SH-SY5Y (cell line): ENCODE data around the gene COL25A1.

ENCODE experiments used
- GATA2 ChIP-seq: IDR thresholded peaks from 2 replicates; pipeline ENCODE4 v1.6.1; 2011; ENCODE audit warnings: mild to moderate bottlenecking, low read depth, low read length
- GATA3 ChIP-seq: IDR thresholded peaks from 2 replicates; pipeline ENCODE4 v1.6.1; 2011; ENCODE audit warnings: low read depth, mild to moderate bottlenecking, low read length, moderate library complexity

COL25A1 gene

DNA sequence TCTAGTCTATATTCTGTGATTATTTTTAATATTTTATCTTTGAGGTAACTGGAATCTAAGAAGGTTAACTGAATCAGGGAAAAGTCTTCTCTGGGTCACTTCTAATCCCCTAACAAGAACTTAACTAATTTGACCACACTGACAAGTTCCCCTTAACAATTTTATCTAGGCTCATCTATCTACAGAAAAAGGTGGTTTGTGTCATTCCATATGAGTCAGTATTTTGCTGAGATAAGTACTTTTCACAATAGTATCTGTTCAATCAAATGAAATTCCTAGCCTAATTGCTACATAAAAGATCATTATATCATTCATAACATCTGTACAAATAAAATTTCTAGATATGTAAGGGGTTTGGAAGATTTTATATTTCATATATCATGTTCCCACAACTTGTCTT, 45.6 kb downstream of the COL25A1 start:
- TF ChIP-seq GATA2, result no peak
- no peak for TF ChIP-seq GATA3

DNA sequence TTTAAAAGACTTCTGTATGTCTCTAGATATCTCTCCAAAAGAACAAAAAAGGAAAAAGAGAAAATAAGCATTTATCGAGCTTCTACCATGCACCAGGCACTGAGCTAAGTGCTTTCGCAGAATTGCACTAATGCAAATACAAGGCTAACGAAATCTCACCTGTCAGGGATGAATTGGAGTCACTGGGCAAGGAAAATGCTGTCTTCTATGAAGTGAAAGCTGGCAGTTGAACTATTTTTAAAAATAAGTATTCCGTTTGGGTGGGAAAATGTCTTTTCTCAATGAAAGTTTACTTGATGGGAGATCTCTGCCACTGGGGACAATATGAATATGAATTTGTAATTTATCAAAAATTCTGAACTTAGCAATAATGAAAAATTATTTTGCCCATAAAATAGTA, 47.6 kb downstream of the COL25A1 start:
- TF ChIP-seq GATA2 (no peak), GATA3 (no peak)

DNA sequence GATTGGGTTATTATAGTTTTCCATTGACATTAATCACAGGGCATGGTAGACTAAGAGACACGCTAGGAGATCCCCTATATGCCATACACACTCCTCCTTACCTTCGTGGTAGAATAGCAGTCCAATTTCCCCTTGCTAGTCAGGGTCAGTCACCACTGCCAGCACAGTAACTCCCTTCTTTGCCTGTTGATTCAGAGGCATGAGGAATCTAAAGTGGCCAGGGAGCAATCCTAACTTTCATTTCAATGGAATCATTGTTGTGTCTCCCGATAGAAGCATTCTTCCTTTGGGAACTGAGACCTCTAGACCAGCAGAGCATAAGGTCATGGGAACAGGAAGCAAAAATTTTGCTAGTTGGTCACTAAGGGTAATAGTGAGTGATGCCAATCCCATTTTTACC, 51.1 kb downstream of the COL25A1 start:
- TF ChIP-seq GATA3 (no peak), GATA2 (no peak)

DNA sequence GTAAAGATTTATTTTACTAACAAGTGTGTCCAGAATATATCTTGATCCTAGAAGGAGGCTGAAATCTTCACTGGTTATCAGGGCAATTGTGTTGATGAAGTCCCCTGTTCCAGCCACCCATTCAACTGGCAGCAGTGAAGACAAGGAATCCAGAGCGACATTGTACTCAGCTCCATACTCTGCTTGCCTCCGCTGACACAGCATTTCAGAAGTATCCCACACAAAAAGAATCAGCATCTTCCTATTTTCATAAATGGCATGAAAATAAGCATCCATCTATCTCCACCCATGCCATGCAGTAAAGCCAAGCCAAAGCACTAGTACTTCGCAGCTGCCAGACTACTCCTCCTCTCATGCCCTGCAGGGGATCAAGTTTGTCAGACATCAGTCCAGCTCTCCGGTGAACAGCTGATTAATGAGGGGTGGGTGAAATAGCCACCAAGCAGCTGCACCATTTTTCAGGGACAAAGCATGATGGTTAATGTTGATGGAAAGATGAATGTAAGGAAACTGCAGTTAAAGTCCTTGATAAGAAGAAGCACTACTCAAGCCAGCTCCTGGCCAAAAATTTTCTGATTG, 54.0 kb downstream of the COL25A1 start:
- TF ChIP-seq GATA3, result no peak
- no peak for TF ChIP-seq GATA2

DNA sequence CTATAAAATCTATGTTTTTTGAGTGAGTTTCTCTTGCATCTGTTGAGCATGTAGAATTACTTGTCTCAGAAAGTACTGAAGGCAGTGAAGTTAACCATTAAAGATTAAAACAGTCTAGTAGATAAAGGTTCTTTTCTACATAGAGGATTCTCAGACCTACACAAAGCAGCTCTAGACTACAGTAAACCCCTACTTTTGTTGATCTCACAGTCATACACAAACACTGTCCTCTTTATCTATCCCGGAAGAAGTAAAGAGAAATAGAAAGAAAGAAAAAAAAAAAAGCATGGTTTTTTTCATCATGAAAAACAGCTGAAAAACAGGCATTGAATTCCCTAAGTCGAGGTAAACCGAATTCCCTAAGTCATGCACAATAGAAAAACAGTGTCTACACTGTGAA, 58.6 kb downstream of the COL25A1 start:
- no peak for TF ChIP-seq GATA3
- TF ChIP-seq GATA2, result no peak

DNA sequence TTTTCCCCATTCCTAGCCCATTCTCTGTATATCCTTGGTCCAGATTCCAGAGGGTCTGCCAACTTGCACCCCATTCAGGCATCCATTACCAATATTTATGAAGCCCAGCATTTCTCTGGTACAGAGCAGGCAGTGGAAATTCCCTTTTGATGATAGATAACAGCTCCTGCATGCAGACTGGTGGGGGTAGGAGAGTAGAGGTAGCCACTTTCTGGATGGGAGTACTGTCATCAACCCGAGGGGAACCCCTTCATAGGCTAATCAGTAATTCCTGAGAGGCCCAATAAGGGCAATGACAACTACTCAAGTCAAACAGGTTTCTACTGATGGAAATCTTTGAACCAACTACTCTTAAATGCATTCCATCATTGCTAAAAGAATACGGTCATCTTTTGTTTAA, 63.7 kb downstream of the COL25A1 start:
- TF ChIP-seq GATA2 (no peak), GATA3 (no peak)

DNA sequence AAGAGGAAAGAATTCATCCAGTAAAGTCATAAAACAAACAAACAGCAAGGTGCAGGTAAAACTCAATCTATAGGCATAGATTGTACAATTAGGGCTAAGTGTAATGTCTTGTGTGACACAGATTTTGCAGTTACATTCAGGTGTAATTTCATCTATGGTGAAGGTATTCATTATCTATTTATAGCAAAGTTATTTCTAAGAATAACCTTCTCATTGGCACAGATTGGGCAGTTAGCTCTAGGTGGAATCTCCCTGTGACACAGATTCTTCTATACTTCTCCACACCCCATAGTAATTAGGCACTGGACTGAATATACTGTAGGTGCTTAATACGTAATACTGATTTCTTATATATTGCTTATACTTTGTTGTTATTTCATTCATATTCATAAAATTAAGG, 66.8 kb downstream of the COL25A1 start:
- TF ChIP-seq GATA3 (no peak), GATA2 (no peak)

DNA sequence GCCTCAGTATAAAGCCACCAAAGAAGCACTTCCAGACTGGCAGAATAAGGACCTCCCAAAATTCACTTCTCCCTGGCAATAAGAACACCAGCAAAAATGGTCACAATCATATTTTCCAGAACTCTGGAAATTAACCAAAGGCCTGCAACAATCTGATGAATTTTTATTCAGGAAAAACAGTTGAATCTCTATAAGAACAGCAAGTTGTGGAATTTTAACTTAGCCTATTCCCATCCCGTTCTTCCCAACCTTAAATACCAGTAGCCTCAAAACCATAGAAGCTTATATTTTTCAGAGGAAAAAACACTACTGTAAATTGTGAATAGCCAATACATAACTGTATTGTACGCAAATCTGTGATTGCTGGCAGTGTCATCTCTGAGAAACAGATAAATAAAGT, 67.9 kb downstream of the COL25A1 start:
- TF ChIP-seq GATA3 (no peak), GATA2 (no peak)

DNA sequence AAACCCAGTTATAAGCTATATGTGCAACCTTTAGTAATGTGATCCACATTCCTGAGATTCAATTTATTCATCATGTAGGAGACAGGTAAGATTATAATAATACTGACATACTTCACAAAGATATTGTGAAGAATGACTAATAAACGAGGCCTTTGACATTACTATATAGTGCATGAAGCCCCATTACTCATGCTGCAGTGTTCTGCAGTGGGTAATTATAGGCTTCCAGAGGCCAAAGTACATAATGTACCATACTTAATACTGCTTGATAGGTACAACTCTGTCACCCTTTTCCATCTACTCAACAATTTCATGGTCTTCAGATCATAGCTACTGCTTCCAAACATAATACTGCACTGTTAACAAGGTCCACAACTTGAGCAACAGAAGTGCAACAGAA, 68.9 kb downstream of the COL25A1 start:
- no peak for TF ChIP-seq GATA3
- TF ChIP-seq GATA2, result no peak

DNA sequence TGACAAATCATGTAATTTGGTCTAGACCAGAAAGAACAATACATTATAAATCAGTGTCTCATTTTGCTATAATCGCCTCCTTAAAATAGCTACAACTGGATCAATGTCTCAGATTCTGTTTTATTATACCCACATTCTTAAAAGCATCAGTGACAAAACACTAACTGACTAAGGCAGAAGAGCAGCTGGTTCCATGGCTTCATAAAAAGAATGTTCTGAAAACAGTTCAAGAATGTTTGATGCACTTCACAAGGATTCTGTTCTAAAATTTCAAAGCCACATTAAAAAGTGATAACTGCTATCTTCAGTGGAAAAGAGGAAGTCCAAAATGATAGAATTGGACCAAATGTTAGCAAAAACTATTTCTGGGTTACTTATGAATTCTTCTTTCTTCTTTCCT, 69.8 kb downstream of the COL25A1 start:
- TF ChIP-seq GATA3 (no peak), GATA2 (no peak)

DNA sequence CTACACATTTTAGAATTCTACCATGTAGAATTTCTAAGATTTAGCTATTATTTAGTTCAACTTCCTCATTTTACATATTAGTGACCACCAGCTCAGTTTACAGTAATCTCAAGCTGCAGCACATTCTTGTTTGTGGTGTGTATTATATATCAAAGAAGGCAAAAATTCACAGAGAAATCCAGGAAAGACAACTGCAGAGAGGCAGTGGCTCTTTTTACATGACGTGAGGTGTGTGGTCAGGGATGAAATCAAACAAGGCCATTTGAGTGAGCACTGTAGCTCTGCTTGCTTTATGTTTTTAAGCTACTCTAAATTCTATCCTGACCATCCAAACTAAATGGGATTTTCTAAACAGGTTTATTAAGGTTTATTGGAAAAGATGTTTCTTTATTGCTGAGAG, 71.1 kb downstream of the COL25A1 start:
- TF ChIP-seq GATA3 (no peak), GATA2 (no peak)

DNA sequence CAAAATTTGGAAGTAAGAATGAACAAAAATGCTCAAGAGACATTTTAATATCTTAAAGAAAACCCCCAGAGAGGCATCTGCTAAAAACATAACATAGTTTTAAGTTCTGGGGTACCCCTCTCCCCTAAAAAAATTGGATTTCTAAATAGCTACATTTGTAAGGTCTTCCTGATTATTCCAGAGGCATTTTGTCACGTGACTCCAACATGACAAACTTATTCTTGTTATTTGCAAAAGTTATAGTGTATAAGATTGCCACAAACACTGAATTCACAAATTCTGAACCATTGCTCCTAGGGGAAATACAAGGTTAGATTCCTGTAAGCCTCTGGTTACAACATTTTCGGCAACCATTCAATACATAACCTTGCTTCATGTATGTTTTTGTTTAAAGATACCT, 73.4 kb downstream of the COL25A1 start:
- no peak for TF ChIP-seq GATA2
- TF ChIP-seq GATA3, result no peak

DNA sequence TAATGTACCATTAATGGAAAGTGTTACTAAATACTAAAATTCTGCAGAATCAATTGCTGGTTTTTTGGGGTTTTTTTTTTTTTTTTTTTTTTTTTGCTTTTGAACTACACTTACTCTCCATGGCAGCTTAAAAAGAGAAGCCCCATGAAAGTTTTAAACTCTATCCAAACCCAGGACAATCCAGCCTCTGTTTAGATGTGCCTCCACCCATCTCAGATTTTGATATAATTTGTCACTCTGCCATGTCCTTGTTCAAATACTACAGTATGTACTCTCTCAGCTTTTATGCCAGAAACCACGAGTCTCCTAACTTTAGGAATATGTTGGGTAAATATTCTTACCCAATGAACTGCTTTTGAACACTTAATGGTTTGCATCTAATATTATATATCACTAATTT, 84.2 kb downstream of the COL25A1 start:
- TF ChIP-seq GATA3 (no peak), GATA2 (no peak)

DNA sequence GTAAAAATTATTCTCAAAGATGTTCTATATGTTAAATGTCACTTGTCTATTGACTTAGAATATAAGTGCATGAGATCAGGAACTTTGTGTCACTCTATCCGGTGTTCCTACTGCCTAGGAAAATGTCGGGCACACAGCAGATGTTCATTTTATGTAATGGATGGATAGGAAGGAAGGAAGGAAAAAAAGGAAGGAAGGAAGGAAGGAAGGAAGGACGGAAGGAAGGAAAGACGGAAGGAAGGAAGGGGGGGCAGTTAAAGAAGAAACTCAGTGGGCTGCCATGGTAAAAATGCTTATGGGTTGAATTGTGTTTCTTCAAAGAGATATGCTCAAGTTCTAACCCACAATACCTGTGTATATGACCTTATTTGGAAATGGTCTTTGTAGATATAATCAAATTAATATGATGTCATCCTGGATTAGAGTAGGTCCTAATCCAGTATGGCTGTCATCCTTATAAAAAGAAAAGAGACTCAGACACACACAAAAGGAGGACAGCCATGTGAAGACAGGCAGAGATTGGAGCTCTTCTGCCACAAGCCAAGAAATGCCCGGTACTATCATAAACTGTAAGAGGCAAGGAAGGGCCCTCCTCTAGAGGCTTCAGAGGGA, 86.3 kb downstream of the COL25A1 start:
- TF ChIP-seq GATA3, result no peak
- no peak for TF ChIP-seq GATA2

DNA sequence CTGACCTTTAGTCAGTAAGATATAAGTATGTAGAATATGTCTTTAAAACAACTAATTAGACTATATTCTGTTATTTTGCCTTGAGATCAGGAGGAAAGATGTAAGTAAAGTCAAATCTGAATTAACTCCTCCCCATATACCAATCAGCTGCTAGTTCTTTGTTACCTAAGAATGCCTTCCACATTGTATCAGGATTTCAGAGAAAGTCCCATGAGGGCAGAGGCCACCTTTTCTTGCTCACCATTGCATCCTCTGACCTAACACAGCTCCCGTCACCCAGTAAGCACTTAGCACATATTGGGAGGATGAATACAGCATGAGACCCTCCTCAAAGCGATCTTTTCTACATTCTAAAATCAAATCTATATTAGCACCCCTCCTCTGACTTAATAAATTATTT, 87.0 kb downstream of the COL25A1 start:
- TF ChIP-seq GATA3, result no peak
- TF ChIP-seq GATA2, result no peak
